TTC549 (cell line): ENCODE data around the gene ITPK1.

Experiments used
- FAIRE-seq: peaks from 2 replicates; lab custom pipeline; 2012; peaks lifted over from hg19 to GRCh38; lab: Jason Lieb, UNC

The ITPK1 gene

GRCh38 chr14:92949496-92950192, 166.1 kb downstream of the ITPK1 start:
- no peak for FAIRE-seq

DNA sequence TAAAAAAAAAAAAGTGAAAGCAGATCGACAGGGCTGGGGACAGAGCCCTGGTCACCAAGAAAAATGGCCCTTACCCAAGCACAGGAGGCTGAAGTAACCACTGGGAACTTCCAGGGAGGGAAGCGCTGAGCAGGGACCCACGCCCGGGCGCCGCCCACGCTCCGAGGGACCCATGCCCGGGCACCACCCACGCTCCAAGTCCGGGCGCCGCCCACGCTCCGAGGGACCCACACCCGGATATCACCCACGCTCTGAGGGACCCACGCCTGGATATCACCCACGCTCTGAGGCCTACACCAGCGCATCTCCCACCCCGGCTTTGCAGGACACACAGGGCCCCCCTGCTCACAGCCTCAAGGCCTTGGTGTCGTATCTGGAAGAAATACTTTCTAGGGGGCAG, 167.1 kb downstream of the ITPK1 start:
- FAIRE-seq = no peak

DNA sequence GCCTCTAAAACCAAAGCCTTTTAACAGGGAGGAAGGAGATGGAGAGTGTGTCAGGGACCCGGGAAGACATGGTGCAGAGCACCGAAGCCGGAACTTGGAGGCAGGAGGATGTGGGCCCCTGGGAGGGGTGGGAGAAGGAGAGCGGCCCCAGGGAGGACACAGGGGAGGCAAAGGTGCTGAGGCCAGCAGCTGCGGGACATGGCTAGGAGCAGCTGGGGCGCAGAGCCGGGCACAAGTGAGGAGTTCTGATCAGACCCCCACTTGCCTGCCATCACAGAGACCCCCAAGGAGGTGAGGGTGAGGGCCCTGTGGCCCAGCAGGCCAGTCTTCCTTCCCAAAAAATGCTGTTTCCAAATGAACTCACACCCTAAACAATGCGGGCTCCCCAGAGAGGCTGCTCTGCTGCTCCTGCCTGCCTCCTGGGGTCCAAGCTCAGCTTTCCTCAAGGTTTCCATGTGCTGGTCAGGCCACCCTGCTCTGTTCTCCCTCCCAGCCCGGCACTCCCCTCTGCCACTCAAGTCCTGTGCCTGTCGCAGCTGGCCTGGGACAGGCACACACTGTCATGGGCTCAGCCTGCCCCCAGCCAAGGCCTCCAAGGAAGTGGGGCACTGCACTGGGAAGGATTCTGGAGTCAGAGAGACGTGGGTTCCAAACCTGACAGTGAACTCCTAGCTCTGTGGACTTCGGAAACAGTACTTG, 168.7 kb downstream of the ITPK1 start:
- FAIRE-seq = no peak

- FAIRE-seq = no peak
These were observed 169.5 kb downstream of the ITPK1 start for GRCh38 chr14:92945959-92946846.

DNA sequence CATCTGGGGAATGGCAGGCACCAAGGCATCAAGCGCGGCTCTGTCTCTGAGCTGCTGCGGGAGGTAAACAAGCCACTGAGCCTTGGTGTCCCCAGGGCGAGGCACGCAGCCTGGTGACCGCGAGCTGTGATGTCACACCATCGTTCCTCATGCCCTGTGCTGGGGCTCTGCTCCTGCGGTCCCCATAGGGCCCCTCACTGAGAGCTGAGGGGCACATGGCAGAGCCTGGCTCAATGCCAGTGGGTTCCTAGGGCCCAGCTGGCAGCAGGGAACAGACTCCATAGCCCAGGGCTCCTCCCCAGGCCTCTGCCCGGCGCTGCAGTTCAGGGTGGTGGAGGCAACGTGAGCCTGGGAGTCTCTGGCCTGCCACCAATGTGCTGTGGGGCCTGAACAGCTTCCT, 170.2 kb downstream of the ITPK1 start:
- FAIRE-seq = no peak

DNA sequence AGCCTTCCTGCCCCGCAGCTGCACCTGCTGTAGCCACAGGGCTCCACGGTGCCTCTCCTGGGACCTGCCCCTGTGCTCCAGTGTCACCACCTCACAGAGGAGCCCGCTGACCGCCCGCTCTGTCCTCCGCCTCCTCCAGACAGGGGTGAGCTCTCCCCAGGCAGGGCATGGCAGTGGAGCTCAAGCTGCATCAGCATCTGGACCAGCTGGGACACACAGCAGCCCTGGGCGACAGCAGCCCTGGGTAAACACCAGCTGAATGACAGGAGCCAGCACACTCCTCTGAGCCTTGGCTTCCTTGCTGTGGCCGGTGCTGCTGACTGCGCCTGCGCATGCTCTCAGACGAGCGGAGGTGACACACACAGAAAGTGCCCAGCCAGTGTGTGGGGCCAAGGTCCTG, 170.7 kb downstream of the ITPK1 start:
- no peak for FAIRE-seq

GRCh38 chr14:92943855-92944570, 171.7 kb downstream of the ITPK1 start:
- no peak for FAIRE-seq

GRCh38 chr14:92942976-92943710, 172.6 kb downstream of the ITPK1 start:
- no peak for FAIRE-seq

GRCh38 chr14:92942576-92942975, 173.1 kb downstream of the ITPK1 start:
- FAIRE-seq = no peak

DNA sequence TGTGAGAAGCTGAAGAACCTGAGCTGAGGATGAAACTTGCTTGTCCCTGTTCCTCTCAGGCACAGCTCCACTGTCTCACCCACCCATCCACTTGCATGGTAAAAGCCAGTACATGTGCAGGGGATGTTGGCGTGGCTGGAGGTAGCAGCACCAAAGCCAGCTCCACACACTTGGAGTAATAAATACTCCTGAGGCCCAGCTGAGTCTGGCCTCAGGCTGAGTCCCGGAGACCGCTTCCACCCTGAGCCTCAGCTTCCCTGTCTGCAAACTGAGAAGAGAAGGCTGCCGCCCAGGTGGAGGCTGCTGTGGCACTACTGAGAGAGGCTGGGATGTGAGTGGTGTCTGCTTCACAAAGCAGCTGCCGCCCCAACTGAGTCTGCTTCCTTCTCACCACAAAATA, 173.6 kb downstream of the ITPK1 start:
- FAIRE-seq = no peak

- FAIRE-seq = no peak
These were observed 174.2 kb downstream of the ITPK1 start for GRCh38 chr14:92941531-92941930.

- no peak for FAIRE-seq
These were observed 175.2 kb downstream of the ITPK1 start for GRCh38 chr14:92940543-92940942.

DNA sequence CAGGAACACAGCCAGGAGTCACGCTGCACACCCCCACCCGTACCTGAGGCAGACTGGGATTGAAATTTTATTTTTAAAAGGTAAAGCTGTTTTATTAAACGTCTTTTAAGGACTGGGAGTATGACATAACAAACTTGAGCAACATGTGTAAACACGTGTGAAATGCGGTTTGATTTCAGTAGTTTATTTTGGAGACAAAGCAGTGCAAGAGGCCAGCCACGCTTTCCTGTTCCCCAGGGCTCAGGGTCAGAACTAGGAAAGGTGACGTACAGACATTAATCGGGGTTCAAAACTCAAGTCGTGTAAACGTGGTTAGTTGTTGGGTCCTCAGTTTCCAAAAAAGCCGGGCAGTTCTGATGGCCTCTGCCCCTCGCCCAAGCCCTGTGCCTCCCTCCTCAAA, 176.0 kb downstream of the ITPK1 start:
- no peak for FAIRE-seq

- FAIRE-seq = no peak
These were observed 176.6 kb downstream of the ITPK1 start for GRCh38 chr14:92938890-92939671.

- FAIRE-seq = no peak
These were observed 177.4 kb downstream of the ITPK1 start for GRCh38 chr14:92938235-92938875.

DNA sequence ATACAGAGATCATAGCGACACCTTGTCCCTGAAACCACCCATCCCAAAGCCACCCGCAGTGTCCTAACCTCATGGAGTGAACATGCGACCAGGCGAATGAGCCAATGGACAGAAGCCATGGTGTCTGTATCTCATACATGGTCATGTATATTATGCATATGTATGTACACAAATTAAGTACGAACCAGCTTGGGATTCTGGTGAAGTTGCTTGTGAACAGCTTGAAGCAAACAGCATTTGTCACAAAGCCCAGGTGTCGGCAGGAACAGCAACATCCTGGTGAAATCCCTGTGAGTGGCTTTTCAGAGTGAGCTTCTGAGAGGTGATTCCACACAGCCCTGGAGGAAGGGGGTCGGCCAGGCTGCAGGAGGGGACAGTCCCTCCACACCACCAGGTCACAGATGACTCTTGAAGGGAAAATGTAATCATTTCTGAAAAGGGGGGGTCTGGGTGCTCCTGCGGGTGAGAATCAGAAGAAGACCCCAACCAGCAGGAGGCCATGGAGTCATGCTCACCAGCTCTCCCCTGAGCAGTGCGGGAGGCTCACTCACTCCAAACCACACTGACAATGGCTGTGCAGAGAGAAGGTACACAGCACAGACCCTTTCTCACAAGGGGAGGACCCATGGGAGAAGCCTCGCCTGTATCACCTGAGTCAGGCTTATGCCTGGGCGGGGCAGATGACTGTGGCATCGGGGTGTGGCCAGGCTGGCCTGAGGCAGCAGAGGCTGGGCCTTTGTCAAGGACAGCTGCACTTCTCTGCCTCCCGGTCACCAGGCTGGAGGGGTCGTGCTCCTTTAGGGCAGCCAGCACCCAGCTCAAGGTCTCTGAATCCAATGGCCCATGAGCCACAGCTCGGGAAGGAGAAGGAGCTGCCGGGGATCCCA, 178.4 kb downstream of the ITPK1 start:
- no peak for FAIRE-seq

- no peak for FAIRE-seq
These were observed 179.6 kb downstream of the ITPK1 start for GRCh38 chr14:92936085-92936484.

- no peak for FAIRE-seq
These were observed 180.3 kb downstream of the ITPK1 start for GRCh38 chr14:92935446-92935845.
